Panc1 (cell line): ENCODE measurements around the gene OTOG. TPM values are rescaled to one million over a fixed set of nuclear protein-coding genes. Genes with fewer than 3 reads are reported as not detected.

Experiments
- ATAC-seq: fragments of 200-7000 bp; cut with Tn5 transposase; 2 replicates; pipeline ENCODE4 v1.9.1; 2020; ENCODE audit warnings: mild to moderate bottlenecking, moderate library complexity
- BruUV-seq: library from RNA; stranded (reverse); fragments of 400-500 nt; replicated peaks from 2 replicates; lab custom pipeline; 2021; lab: Mats Ljungman, UMichigan
- CTCF ChIA-PET: fragments of 300-600 bp; sonication (Branson Sonifier 250); formaldehyde crosslinking; loops from one replicate; lab custom pipeline; 2022; ENCODE audit warnings: antibody characterized with exemption; lab: Charles Lee
- POLR2A ChIA-PET: fragments of 300-600 bp; sonication (Branson Sonifier 250); formaldehyde crosslinking; loops from one replicate; lab custom pipeline; 2022; ENCODE audit warnings: antibody characterized with exemption; lab: Charles Lee
- DNase-seq: peaks from one replicate; pipeline ENCODE4 v3.0.0-alpha.2; 2010; ENCODE audit warnings: low read depth, low spot score
- H3K27ac ChIP-seq: 2 replicates; pipeline ENCODE4 v1.5.1; 2011; ENCODE audit warnings: mild to moderate bottlenecking, low read length, inconsistent platforms
- H3K27me3 ChIP-seq: fragments of 200-500 bp; sonication (Bioruptor generic); 2 replicates; pipeline ENCODE4 v1.6.0; 2014; ENCODE audit warnings: low read length, inconsistent platforms; ENCODE audit not compliant: control insufficient read depth, insufficient read depth
- H3K36me3 ChIP-seq: fragments of 200-500 bp; sonication (Bioruptor generic); 2 replicates; pipeline ENCODE4 v1.5.1; 2014; ENCODE audit warnings: inconsistent platforms, mild to moderate bottlenecking, low read length, moderate library complexity; ENCODE audit not compliant: control insufficient read depth, insufficient read depth
- H3K4me1 ChIP-seq: 2 replicates; pipeline ENCODE4 v1.5.1; 2011; ENCODE audit warnings: inconsistent platforms, mild to moderate bottlenecking, low read length, moderate library complexity; ENCODE audit not compliant: control insufficient read depth, insufficient read depth
- H3K4me3 ChIP-seq, 2 experiments: 2 replicates each; pipeline ENCODE4 v1.5.1; 2011 to 2012; ENCODE audit warnings: low read depth in 2 of 2, low read length in 2 of 2, mild to moderate bottlenecking in 2 of 2, inconsistent platforms in 1 of 2, moderate library complexity in 1 of 2
- H3K9me3 ChIP-seq: fragments of 200-500 bp; sonication (Bioruptor generic); 2 replicates; pipeline ENCODE4 v1.5.1; 2014; ENCODE audit warnings: low read depth, mild to moderate bottlenecking, inconsistent platforms, low read length, moderate library complexity; ENCODE audit not compliant: control insufficient read depth, insufficient read depth
- CTCF ChIP-seq: fragments of 450-650 bp; IDR thresholded peaks from 2 replicates; pipeline ENCODE4 v1.5.1; 2017; ENCODE audit warnings: mild to moderate bottlenecking
- POLR2AphosphoS5 ChIP-seq: IDR thresholded peaks from 2 replicates; pipeline ENCODE4 v1.6.1; 2012; ENCODE audit warnings: mild to moderate bottlenecking, low read depth, low read length, moderate library complexity
- REST ChIP-seq, 2 experiments: IDR thresholded peaks; 2 replicates each; pipeline ENCODE4 v1.6.1; 2011 to 2012; ENCODE audit warnings: low read depth in 2 of 2, control low read depth in 1 of 2, low read length in 1 of 2, mild to moderate bottlenecking in 1 of 2, moderate library complexity in 1 of 2; ENCODE audit not compliant: insufficient read depth in 1 of 2
- SIN3A ChIP-seq: IDR thresholded peaks from 2 replicates; pipeline ENCODE4 v1.6.1; 2012; ENCODE audit warnings: low read depth, mild to moderate bottlenecking, low read length, moderate library complexity, borderline replicate concordance; ENCODE audit not compliant: insufficient read depth
- TCF7L2 ChIP-seq: IDR thresholded peaks from 2 replicates; pipeline ENCODE4 v1.6.1; 2011; ENCODE audit warnings: mild to moderate bottlenecking, low read depth, low read length, inconsistent platforms
- in situ Hi-C: cut with HindIII; loops from 2 replicates; pipeline ENCODE4 v1.10.0; 2016; ENCODE audit warnings: low sequenced_read_pairs, low pct_unique_long_range_greater_than_20kb
- intact Hi-C: fragments of 100-400 bp; cut with micrococcal nuclease; formaldehyde crosslinking; loops from one replicate; pipeline ENCODE4 v1.10.0; 2022; ENCODE audit not compliant: unreplicated experiment
- total RNA-seq: library from RNA; stranded (reverse); gene quantifications from one replicate; pipeline ENCODE4 v1.2.1, GENCODE V29; 2021; ENCODE audit not compliant: unreplicated experiment

The OTOG gene
- total RNA-seq, 1 experiment from 2014 or later = not detected

DNA sequence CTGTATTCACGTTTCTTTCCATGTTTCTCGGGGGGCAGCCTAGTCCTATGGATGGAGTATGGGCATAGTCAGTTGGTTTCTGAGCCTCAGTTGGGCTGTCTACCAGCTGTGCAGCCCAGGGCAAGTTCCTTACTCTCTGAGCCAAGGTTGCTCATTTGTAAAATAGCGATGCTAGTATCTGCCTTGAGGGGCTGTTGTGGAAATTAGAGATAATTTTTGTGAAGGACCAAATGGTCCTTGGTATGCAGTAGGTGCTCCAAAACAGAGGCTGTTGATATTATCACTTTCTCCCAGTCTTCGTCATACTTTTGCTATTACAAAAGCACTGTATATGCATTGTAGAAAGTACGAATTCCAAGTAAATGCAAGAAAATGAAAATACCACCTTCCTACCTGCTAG, 89.7 kb downstream of the OTOG start:
- DNase-seq (no peak), ATAC-seq (no peak)
- ChIA-PET CTCF (no interaction called here), POLR2A (no interaction called here)
- H3K9me3 ChIP-seq = no peaks in the 10 kb centered on the region
- no TSS peak for BruUV-seq
- H3K27ac ChIP-seq = no peak overlapping the region
- H3K4me3 ChIP-seq = no peak overlapping the region
- in situ Hi-C loops (no loop called here), intact Hi-C loops (no loop called here)
- no peak for TF ChIP-seq POLR2AphosphoS5
- TF ChIP-seq CTCF = no peak
- no peak for TF ChIP-seq TCF7L2
- no peak for TF ChIP-seq SIN3A
- TF ChIP-seq REST (IDR thresholded peaks at IDR 0.05; ENCODE audit: insufficient read depth in 1 of 2, low read depth in 2 of 2, low read length in 1 of 2) = no peak
- H3K4me1 ChIP-seq = no peaks in the 10 kb centered on the region
- H3K36me3 ChIP-seq = no peaks in the 10 kb centered on the region; the same call in 1 of the 2 replicates
- H3K27me3 ChIP-seq = no peaks in the 10 kb centered on the region; the same call in 1 of the 2 replicates

- no peaks in the 10 kb centered on the region for H3K9me3 ChIP-seq
- in situ Hi-C loops = no loop called here
- no peak for ATAC-seq
- no peaks in the 10 kb centered on the region for H3K4me1 ChIP-seq
- CTCF ChIA-PET = no interaction called here
- no TSS peak for BruUV-seq
- no peaks in the 10 kb centered on the region; the same call in 1 of the 2 replicates for H3K36me3 ChIP-seq
- POLR2A ChIA-PET = no interaction called here
- TF ChIP-seq TCF7L2 (no peak), CTCF (no peak), POLR2AphosphoS5 (no peak), SIN3A (no peak), REST (IDR thresholded peaks at IDR 0.05; ENCODE audit: insufficient read depth in 1 of 2, low read depth in 2 of 2, low read length in 1 of 2) (no peak)
- no peaks in the 10 kb centered on the region; the same call in 1 of the 2 replicates for H3K27me3 ChIP-seq
- no peak for DNase-seq
- H3K4me3 ChIP-seq = no peak overlapping the region
- H3K27ac ChIP-seq = no peak overlapping the region
- intact Hi-C loops = no loop called here
These were observed 90.8 kb downstream of the OTOG start for GRCh38 chr11:17637901-17638300.
